Activated T-cell treated with anti-CD3 and anti-CD28 coated beads for 4 hours (primary cell): Measurements from ENCODE around the gene UBE2E1.

ENCODE experiments used
- DNase-seq: peaks from one replicate; pipeline ENCODE4 v3.0.0-alpha.2; 2020

Gene UBE2E1

GRCh38 chr3:23797491-23797890, 8.3 kb upstream of the UBE2E1 start:
- DNase-seq: no peak

GRCh38 chr3:23798456-23798855, 7.3 kb upstream of the UBE2E1 start:
- no peak for DNase-seq

- DNase-seq: no peak
Measured at GRCh38 chr3:23798876-23799275, 6.9 kb upstream of the UBE2E1 start.

GRCh38 chr3:23800731-23801130, 5.0 kb upstream of the UBE2E1 start:
- DNase-seq: no peak

- DNase-seq: no peak
Measured at GRCh38 chr3:23804441-23805209, 1.1 kb upstream of the UBE2E1 start.

- DNase-seq: no peak
Measured at GRCh38 chr3:23805210-23805632, 534 bp upstream of the UBE2E1 start.

- DNase-seq: no peak
Measured at GRCh38 chr3:23806534-23807423, 1.0 kb downstream of the UBE2E1 start.

GRCh38 chr3:23807424-23808015, 1.8 kb downstream of the UBE2E1 start:
- no peak for DNase-seq

- no peak for DNase-seq
Measured at GRCh38 chr3:23808525-23808924, 2.8 kb downstream of the UBE2E1 start.

- no peak for DNase-seq
Measured at GRCh38 chr3:23809294-23809693, 3.5 kb downstream of the UBE2E1 start.

- no peak for DNase-seq
Measured at GRCh38 chr3:23809840-23810342, 4.1 kb downstream of the UBE2E1 start.

- DNase-seq: peak; percentile 9
Measured at GRCh38 chr3:23810343-23811184, 4.8 kb downstream of the UBE2E1 start.

- no peak for DNase-seq
Measured at GRCh38 chr3:23811185-23811527, 5.4 kb downstream of the UBE2E1 start.

- DNase-seq: no peak
Measured at GRCh38 chr3:23811919-23812318, 6.2 kb downstream of the UBE2E1 start.

- DNase-seq: no peak
Measured at GRCh38 chr3:23815879-23816278, 10.1 kb downstream of the UBE2E1 start.

- no peak for DNase-seq
Measured at GRCh38 chr3:23816721-23817120, 11.0 kb downstream of the UBE2E1 start.

- DNase-seq: no peak
Measured at GRCh38 chr3:23817508-23818223, 11.9 kb downstream of the UBE2E1 start.

- DNase-seq: no peak
Measured at GRCh38 chr3:23819599-23820360, 14.0 kb downstream of the UBE2E1 start.

GRCh38 chr3:23820888-23821287, 15.1 kb downstream of the UBE2E1 start:
- no peak for DNase-seq

GRCh38 chr3:23821858-23822257, 16.1 kb downstream of the UBE2E1 start:
- DNase-seq: no peak

- no peak for DNase-seq
Measured at GRCh38 chr3:23822559-23822958, 16.8 kb downstream of the UBE2E1 start.
